ENCODE measurements around the gene NTRK3. TPM values are rescaled to one million over a fixed set of nuclear protein-coding genes. Genes with fewer than 3 reads are reported as not detected.

NTRK3 gene
- total RNA-seq, 2 donors from 2014 or later, result 4.2 to 7.2 TPM

DNA sequence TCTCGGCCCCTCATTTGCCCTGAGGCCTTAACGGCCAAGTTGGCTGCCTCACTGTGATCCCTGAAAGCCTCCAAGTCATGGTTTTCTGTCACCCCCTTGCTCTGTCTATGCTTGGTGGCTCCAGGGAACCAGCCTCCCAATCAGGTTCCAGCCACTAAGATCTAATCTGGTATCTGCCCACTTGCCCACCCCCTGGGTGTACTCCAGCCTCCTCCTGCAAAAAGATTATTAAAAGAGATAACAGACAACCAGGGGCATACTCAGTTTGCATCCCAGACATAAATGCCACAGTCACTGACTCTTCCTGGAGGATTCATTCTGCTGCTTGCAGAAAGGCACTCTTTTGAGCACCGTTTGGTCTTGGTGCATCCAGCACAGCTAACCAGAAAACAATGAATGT is 103.9 kb downstream of the NTRK3 start:
- intact Hi-C loops (cut with DNase I), result no loop called here
- TF ChIP-seq CTCF (IDR thresholded peaks at IDR 0.05) (no peak), POLR2AphosphoS5 (IDR thresholded peaks at IDR 0.05) (no peak), POLR2A (IDR thresholded peaks at IDR 0.05) (no peak)
- no peaks in the 10 kb centered on the region for H3K36me3 ChIP-seq
- no peaks in the 10 kb centered on the region for H3K27me3 ChIP-seq (replicated peaks; ENCODE audit: insufficient read depth)
- no peak overlapping the region for H3K4me3 ChIP-seq
- H3K4me1 ChIP-seq (replicated peaks), result no peaks in the 10 kb centered on the region
- no peak for DNase-seq (ENCODE audit: low spot score)
- H3K9me3 ChIP-seq, result no peaks in the 10 kb centered on the region
- H3K27ac ChIP-seq, result no peak overlapping the region
- WGBS, result 59% methylated on average over 3 of the region's 3 CpGs

DNA sequence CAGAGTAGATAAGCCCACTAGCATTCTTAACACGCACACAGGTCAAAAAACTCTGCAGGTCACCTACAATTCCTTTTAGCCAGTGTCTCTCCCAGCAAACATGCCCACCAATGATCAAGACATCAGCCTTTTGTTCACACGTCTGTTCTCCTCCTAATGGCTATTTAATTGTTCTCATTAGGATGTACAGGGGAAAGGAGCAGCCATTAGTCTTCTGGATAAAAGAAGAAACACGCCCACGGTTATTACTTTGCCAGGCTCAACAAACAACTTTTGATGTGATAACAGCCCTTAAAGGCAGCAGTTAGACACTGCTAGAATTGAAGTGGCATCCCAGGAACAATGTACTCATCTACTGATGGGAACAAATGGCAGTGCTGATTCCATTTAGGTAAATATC is 108.8 kb downstream of the NTRK3 start:
- Histone ChIP-seq H3K4me3 (no peak overlapping the region), H3K27me3 (replicated peaks; ENCODE audit: insufficient read depth) (peaks cover 2% of the 10 kb centered on the region), H3K9me3 (no peaks in the 10 kb centered on the region), H3K36me3 (no peaks in the 10 kb centered on the region), H3K4me1 (replicated peaks) (no peaks in the 10 kb centered on the region), H3K27ac (no peak overlapping the region)
- intact Hi-C loops (cut with DNase I), result no loop called here
- WGBS, result 49% methylated on average over 4 of the region's 4 CpGs
- no peak for DNase-seq (ENCODE audit: low spot score)
- no peak for TF ChIP-seq POLR2AphosphoS5 (IDR thresholded peaks at IDR 0.05)
- no peak for TF ChIP-seq CTCF (IDR thresholded peaks at IDR 0.05)
- TF ChIP-seq POLR2A (IDR thresholded peaks at IDR 0.05), result no peak

DNA sequence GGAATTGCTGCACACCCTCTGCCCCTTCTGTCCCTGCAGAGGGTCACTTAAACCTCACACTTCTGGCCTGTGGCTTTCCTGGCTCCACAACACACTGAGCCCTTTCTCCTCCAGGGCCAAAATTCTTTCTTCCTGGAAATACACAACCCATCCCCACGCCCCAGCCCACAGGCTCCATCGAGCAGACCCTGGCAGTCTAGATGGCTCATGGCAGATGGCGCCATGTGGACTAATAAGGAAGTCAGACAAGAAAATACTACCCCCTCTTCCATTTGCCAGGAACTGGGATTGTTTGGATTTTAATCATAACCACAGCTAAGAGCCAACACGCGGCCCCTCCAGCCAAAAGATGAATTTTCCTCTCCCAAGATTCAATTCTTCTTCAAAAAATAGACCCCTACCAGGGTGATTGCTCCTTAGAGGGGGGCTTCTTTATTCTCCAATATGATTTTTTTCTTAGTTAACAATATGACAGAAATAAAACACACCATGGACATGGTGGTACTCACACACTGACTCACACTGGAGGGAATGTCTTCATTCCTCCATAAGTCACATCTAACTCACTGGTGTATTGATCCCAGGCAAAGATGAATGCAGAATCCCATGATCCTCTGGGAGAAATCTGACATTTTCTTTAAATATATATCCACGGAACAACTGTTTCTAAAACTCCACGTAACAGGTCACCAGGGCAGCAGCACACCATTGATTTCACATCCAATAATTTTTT is 111.5 kb downstream of the NTRK3 start:
- Histone ChIP-seq H3K4me1 (replicated peaks) (no peaks in the 10 kb centered on the region), H3K27ac (no peak overlapping the region), H3K4me3 (no peak overlapping the region), H3K27me3 (replicated peaks; ENCODE audit: insufficient read depth) (peaks cover 2% of the 10 kb centered on the region), H3K36me3 (no peaks in the 10 kb centered on the region), H3K9me3 (no peaks in the 10 kb centered on the region)
- TF ChIP-seq CTCF (IDR thresholded peaks at IDR 0.05) (no peak), POLR2AphosphoS5 (IDR thresholded peaks at IDR 0.05) (no peak)
- DNase-seq (ENCODE audit: low spot score), result no peak
- intact Hi-C loops (cut with DNase I), result no loop called here
- 83% methylated on average over 7 of the region's 7 CpGs for WGBS

DNA sequence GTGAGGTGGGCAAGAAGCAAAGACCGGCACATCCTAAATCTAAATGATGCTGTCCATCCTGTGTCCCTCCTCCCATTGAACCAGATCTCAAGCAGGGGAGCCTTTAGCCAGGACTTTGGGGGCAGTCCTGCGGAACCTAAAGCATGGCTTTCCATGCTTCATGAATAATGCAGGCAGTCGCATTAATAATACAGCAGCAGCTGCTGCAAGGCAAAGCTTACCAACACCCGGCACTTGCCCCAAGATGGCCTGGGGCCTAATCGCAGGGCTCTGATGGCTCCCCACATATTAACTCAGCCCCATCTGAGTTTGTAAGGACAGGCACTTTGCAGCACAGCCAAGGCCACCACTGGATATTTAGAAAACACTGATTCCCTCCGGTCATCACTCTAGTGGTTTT is 114.4 kb downstream of the NTRK3 start:
- Histone ChIP-seq H3K27me3 (replicated peaks; ENCODE audit: insufficient read depth) (peaks cover 2% of the 10 kb centered on the region), H3K36me3 (no peaks in the 10 kb centered on the region), H3K9me3 (no peaks in the 10 kb centered on the region), H3K4me1 (replicated peaks) (no peaks in the 10 kb centered on the region), H3K27ac (no peak overlapping the region), H3K4me3 (no peak overlapping the region)
- no peak for DNase-seq (ENCODE audit: low spot score)
- no peak for TF ChIP-seq POLR2AphosphoS5 (IDR thresholded peaks at IDR 0.05)
- TF ChIP-seq POLR2A (IDR thresholded peaks at IDR 0.05), result no peak
- no peak for TF ChIP-seq CTCF (IDR thresholded peaks at IDR 0.05)
- WGBS, result 94% methylated on average over 6 of the region's 6 CpGs
- intact Hi-C loops (cut with DNase I), result no loop called here

GRCh38 chr15:88141269-88141889 is 115.2 kb downstream of the NTRK3 start:
- TF ChIP-seq POLR2A (IDR thresholded peaks at IDR 0.05), result no peak
- TF ChIP-seq CTCF (IDR thresholded peaks at IDR 0.05), result no peak
- no peak for TF ChIP-seq POLR2AphosphoS5 (IDR thresholded peaks at IDR 0.05)
- WGBS, result 95% methylated on average over 6 of the region's 6 CpGs

More at GRCh38 chr15:88141269-88141889, 115.2 kb downstream of the NTRK3 start:
- Histone ChIP-seq H3K9me3 (no peaks in the 10 kb centered on the region), H3K4me1 (replicated peaks) (no peaks in the 10 kb centered on the region), H3K27me3 (replicated peaks; ENCODE audit: insufficient read depth) (peaks cover 2% of the 10 kb centered on the region), H3K27ac (no peak overlapping the region), H3K4me3 (no peak overlapping the region), H3K36me3 (no peaks in the 10 kb centered on the region)
- DNase-seq (ENCODE audit: low spot score), result no peak
- intact Hi-C loops (cut with DNase I), result no loop called here

Measured in prostate gland (tissue), 2 donors.